HL-60 (cell line): ENCODE measurements around the gene ODC1.

Experiments used
- CTCF ChIP-seq: IDR thresholded peaks from one replicate; pipeline ENCODE4 v1.5.1; 2011; ENCODE audit warnings: low read length, control low read depth, inconsistent platforms; ENCODE audit not compliant: insufficient read depth
- GABPA ChIP-seq: IDR thresholded peaks from 2 replicates; pipeline ENCODE4 v1.6.1; 2012; ENCODE audit warnings: low read depth
- POLR2AphosphoS5 ChIP-seq: IDR thresholded peaks from 2 replicates; pipeline ENCODE4 v1.6.1; 2012; ENCODE audit warnings: low read depth
- REST ChIP-seq: IDR thresholded peaks from 2 replicates; pipeline ENCODE4 v1.6.1; 2012; ENCODE audit warnings: low read depth; ENCODE audit not compliant: insufficient replicate concordance

GRCh38 chr2:10439971-10440370 is 8.2 kb downstream of the ODC1 start:
- no peak for TF ChIP-seq CTCF
- TF ChIP-seq POLR2AphosphoS5: no peak
- TF ChIP-seq REST: no peak
- no peak for TF ChIP-seq GABPA
